CD4-positive, alpha-beta T cell treated with Interleukin-6 for 4 hours (primary cell): ENCODE data around the gene SYAP1.
"Not testable (repeated sequence)": the region's sequence is repeated elsewhere in the genome, so short reads cannot be mapped to it uniquely, and the experiment has no call there.

ENCODE experiments used
- DNase-seq: peaks from one replicate; pipeline ENCODE4 v3.0.0-alpha.2; 2020; ENCODE audit warnings: mixed read lengths

The SYAP1 gene, protein sequence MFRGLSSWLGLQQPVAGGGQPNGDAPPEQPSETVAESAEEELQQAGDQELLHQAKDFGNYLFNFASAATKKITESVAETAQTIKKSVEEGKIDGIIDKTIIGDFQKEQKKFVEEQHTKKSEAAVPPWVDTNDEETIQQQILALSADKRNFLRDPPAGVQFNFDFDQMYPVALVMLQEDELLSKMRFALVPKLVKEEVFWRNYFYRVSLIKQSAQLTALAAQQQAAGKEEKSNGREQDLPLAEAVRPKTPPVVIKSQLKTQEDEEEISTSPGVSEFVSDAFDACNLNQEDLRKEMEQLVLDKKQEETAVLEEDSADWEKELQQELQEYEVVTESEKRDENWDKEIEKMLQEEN

DNA sequence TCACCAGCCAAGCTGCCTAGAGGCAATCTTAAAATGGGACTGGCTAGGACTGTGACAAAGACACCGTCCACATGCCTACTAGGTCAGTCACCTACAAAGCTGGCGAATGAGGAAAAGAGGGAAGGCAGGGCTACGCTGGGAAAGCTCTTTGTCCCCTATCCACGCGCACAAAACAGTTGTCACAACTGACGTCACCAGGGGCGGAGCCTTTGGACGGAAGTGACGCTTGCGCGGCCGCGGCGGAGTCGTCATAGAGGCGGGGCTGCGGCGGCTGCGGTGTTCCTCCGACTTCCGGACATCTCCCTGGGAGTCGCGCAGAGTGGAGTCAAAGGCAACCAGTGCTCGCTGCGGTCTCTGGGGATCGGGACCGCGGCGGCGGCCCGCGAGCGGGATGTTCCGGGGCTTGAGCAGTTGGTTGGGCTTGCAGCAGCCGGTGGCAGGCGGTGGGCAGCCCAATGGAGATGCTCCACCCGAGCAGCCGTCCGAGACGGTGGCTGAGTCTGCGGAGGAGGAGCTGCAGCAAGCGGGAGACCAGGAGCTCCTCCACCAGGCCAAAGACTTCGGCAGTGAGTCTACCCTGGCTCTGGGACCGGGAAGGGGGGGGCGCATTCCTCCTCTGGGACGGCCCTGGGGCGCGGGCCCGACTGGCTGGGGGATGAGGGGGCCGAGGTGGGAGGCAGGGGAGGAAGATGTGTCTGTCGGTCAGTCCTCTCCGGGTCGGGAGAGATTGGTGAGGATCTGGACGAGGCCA lies at the start of gene SYAP1:
TSS of gene SYAP1 (plus strand) at position 279 of the 751 bp plus-strand sequence. CDS start at position 392, 113 bp downstream.
- DNase-seq = peak; percentile 97

DNA sequence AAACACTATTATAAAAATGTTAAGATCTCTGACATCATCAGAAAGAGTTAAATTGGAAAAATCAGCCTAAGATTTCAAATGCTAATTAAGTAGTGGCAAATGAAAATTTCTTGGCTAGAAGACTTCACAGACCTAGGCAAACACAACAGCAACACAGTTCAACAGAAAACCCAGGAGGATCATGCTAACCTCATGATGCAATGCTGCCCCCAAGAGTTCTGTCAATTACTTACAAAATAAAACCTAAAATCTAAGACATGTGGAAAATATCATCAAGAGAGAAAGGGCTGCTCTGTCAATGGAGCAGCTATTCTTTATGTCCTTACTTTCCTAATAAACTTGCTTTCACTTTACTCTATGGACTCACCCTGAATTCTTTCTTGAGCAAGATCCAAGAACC lies 48.4 kb upstream of the SYAP1 start:
- peak; percentile 45 for DNase-seq

DNA sequence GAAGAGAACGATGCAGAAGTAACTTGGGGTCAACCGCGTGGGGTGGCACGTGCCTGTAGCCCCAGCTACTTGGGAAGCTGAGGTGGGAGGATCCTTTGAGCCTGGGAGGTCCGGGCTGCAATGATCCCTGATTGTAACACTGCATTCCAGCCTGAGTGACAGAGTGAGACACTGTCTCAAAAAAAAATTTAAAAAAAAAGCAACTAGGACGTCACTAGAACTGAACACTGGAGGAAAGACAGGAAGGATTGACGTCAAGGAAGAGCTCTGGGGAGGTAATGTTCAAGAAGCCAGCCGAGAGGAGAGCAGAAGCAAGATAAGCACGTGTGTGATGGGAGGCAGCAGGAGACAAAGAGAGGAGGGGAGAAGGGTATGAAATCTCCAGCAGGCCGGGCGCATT lies 40.7 kb upstream of the SYAP1 start:
- DNase-seq = no peak

- no peak for DNase-seq
These were observed 36.3 kb upstream of the SYAP1 start for GRCh38 chrX:16683007-16683664.

- no peak for DNase-seq
These were observed 31.9 kb upstream of the SYAP1 start for GRCh38 chrX:16687514-16687913.

- DNase-seq = peak; percentile 76
These were observed 24.2 kb upstream of the SYAP1 start for GRCh38 chrX:16695079-16695676.

DNA sequence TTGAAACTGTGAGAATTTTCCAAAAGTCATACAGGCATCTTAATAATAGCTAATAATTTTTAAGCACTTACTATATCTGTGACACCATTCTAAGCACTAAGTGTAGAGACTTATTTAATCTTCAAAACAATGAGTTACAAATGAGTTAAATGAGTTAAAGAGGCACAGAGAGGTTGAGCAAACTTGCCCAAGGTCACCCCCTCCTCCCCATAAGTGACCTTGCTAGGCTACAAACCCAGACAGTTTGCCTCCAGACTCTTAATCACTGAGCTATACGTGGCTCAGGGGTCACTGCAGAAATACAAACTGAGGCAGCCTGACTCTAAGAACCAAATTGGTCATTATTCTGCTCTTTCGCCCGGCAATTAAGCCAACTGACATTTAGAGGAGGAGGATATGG lies 22.5 kb upstream of the SYAP1 start:
- no peak for DNase-seq

DNA sequence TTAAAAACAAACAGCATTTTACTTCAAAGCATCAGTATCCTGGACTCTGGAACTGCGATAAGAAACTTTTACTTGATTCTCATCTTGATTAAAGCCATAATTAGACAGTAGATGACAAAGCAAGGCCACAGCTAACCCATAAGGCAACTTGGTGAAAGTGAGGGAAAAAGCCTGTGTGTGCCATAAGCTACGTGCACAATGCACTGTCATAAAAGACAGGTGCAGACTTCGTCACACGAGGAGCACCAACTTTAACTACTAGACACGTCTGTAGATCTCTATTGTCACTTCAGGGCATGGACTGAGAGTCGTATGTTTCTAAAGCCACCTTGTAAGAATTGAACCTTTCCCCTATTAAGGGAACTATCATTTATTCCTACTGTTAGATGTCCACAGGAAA lies 20.0 kb upstream of the SYAP1 start:
- no peak for DNase-seq

GRCh38 chrX:16700734-16701133 lies 18.7 kb upstream of the SYAP1 start:
- no peak for DNase-seq

- DNase-seq = no peak
These were observed 16.5 kb upstream of the SYAP1 start for GRCh38 chrX:16702700-16703599.

DNA sequence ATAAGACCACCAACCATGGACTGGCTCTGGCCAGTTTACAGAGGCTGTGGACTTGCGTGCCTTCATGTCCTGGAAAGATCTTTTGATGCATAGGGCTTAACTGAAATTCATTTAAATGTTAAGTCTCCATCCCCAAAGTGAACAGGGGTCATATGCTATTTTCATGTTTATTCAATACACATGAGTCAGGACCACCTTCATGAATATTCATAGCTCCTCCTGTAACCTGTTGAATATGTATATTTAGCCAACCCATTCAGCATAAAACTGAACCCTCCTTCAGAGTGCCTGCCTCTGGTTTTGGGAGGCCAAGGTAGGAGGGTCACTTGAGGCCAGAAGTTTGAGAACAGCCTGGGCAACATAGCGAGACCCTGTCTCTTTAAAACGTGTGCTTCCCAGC lies 14.0 kb upstream of the SYAP1 start:
- no peak for DNase-seq

DNA sequence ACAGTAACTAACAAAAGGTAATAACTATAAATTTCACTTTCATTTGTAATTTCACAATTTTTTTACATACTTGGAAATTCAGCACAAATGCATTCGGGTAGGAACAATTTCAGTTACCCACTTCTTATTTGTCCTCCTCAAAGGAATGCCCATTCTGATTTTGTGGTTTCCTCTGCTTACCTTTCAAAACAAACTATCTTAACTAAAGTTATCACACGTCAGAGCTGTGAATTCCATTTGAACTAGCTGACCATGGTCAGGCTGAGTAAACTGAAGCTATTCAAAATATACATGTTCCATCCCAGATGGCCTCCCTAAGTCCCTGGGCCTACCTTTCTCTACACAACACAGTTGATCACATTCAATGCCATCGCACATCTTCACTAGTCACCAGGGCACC lies 11.4 kb upstream of the SYAP1 start:
- DNase-seq = no peak

GRCh38 chrX:16711219-16711811 lies 8.1 kb upstream of the SYAP1 start:
- no peak for DNase-seq

DNA sequence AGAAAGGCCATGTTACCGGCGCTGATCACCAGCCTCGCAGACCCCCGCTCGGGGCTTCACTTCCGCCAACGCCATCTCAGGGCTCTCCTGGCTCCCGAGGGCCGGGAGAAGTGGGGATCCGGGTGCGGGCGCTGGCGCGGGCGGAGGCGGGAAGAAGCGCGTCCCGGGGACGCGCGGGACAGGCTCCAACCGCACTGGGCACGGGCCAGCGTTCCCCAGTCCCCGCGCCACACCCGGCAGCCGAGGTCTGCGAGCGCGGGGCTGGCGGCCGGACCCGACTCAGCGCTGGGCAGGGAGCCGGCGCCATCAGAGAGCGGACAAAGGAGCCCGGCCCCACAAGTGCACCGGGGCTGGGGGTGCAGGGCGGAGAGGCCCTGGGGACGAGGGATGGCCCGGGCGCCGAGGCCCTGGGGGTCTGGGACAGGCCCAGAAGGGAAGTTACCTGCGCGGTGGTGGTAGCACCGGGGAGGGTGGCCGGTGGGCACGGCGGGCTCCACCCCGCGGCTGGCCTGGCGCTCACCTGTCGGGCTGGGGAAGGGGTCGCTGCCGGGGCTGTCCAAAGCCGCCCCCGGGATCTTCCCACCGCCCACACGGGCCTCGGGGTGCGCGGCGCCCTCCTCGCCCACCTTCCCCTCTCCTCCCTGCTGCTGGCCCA lies 7.4 kb upstream of the SYAP1 start:
- DNase-seq = peak; percentile 8

- peak; percentile 58 for DNase-seq
These were observed 6.8 kb upstream of the SYAP1 start, which contains the start of gene CTPS2 for GRCh38 chrX:16712548-16713155. Gene CTPS2, minus strand, starts transcription at chrX:16712669. Its CDS starts 9,767 bp downstream, at chrX:16702902.

GRCh38 chrX:16714504-16714903 lies 4.9 kb upstream of the SYAP1 start:
- no peak for DNase-seq

GRCh38 chrX:16715638-16716037 lies 3.8 kb upstream of the SYAP1 start:
- not testable (repeated sequence) for DNase-seq

DNA sequence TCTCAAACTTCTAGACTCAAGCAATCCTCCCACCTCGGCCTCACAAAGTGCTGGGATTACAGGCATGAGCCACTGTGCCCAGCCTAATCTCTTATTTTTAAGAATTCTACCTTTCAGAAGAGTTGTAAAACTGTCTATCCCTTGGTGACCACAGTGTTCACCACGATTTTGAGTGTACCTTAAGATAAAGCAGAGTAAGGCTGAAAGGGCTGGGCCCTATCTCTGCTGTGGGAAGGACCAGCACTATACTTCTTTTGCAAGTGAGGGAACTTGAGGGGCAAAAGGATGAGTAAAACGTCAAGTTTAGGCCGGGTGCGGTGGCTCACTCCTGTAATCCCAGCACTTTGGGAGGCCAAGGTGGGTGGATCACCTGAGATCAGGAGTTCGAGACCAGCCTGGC lies 3.0 kb upstream of the SYAP1 start:
- not testable (repeated sequence) for DNase-seq

GRCh38 chrX:16718824-16719333 lies 533 bp upstream of the SYAP1 start:
- DNase-seq = no peak

DNA sequence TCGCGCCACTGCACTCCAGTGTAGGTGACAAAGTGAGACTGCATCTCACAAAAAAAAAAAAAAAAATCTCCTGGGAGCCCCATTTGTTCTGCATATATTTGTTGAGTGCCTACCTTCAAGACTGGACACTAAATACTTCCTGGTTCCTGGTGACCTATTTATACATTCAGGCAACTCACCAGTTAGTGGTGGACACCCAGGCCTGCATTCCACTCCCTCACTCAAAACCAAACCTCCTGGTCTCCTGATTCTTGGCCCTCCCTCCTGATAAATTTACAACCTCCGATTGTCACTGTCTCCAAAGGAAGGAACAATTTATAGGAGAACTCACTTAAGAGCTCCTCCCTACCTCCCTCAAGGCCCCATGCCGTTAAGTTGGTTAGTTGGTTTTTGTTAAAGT lies 3.1 kb downstream of the SYAP1 start:
- no peak for DNase-seq
